DND-41 (cell line): ENCODE data around the gene ARHGAP1.
"Not testable (repeated sequence)": the region's sequence is repeated elsewhere in the genome, so short reads cannot be mapped to it uniquely, and the experiment has no call there.

Experiments
- ATAC-seq: fragments of 200-7000 bp; cut with Tn5 transposase; 3 replicates; pipeline ENCODE4 v1.9.1; 2021; ENCODE audit warnings: low read depth; ENCODE audit not compliant: insufficient read depth
- DNase-seq: peaks from one replicate; pipeline ENCODE4 v3.0.0-alpha.2; 2020
- H2AFZ ChIP-seq: 2 replicates; pipeline ENCODE4 v1.6.0; 2012; ENCODE audit warnings: low read depth, low read length
- H3K27ac ChIP-seq: 2 replicates; pipeline ENCODE4 v1.5.1; 2012; ENCODE audit warnings: low read length, inconsistent platforms
- H3K27me3 ChIP-seq: fragments of 200-600 bp; sonication (generic); 2 replicates; pipeline ENCODE4 v1.6.0; 2012; ENCODE audit warnings: low read length, mild to moderate bottlenecking, inconsistent platforms; ENCODE audit not compliant: insufficient read depth, poor library complexity
- H3K36me3 ChIP-seq: 2 replicates; pipeline ENCODE4 v1.5.1; 2012; ENCODE audit warnings: low read length, inconsistent platforms; ENCODE audit not compliant: insufficient read depth
- H3K4me1 ChIP-seq: 2 replicates; pipeline ENCODE4 v1.5.1; 2012; ENCODE audit warnings: mild to moderate bottlenecking, low read length; ENCODE audit not compliant: insufficient read depth
- H3K4me2 ChIP-seq: 2 replicates; pipeline ENCODE4 v1.6.0; 2012; ENCODE audit warnings: mild to moderate bottlenecking, moderate library complexity, low read length, inconsistent platforms; ENCODE audit not compliant: insufficient read depth
- H3K4me3 ChIP-seq, 2 experiments: fragments of 200-600 bp in 1 of 2; shearing (Covaris generic) in 1 of 2; 2 replicates each; pipeline ENCODE4 v1.5.1; 2012 to 2016; ENCODE audit warnings: inconsistent platforms in 2 of 2, low read length in 2 of 2, mild to moderate bottlenecking in 2 of 2, low read depth in 1 of 2, moderate library complexity in 1 of 2
- H3K79me2 ChIP-seq: 2 replicates; pipeline ENCODE4 v1.6.0; 2012; ENCODE audit warnings: low read length, inconsistent platforms; ENCODE audit not compliant: insufficient read depth
- H3K9ac ChIP-seq: 2 replicates; pipeline ENCODE4 v1.6.0; 2012; ENCODE audit warnings: low read depth, mild to moderate bottlenecking, inconsistent platforms, low read length, moderate library complexity
- H3K9me3 ChIP-seq: 2 replicates; pipeline ENCODE4 v1.5.1; 2012; ENCODE audit warnings: low read length, moderate library complexity, mild to moderate bottlenecking, inconsistent platforms; ENCODE audit not compliant: insufficient read depth, severe bottlenecking
- H4K20me1 ChIP-seq: 2 replicates; pipeline ENCODE4 v1.6.0; 2012; ENCODE audit warnings: low read length; ENCODE audit not compliant: insufficient read depth
- EZH2 ChIP-seq: IDR thresholded peaks from 3 replicates; pipeline ENCODE4 v1.6.1; 2012; ENCODE audit warnings: borderline replicate concordance, low read depth, mild to moderate bottlenecking, moderate library complexity, low read length, inconsistent platforms; ENCODE audit not compliant: severe bottlenecking
- TF ChIP-seq, protein P1 (sequence below): IDR thresholded peaks from 2 replicates; pipeline ENCODE4 v1.5.1; 2012; ENCODE audit warnings: borderline replicate concordance, low read length, moderate library complexity, mild to moderate bottlenecking; ENCODE audit not compliant: poor library complexity, severe bottlenecking; ENCODE audit errors: extremely low read depth

The ARHGAP1 gene

DNA sequence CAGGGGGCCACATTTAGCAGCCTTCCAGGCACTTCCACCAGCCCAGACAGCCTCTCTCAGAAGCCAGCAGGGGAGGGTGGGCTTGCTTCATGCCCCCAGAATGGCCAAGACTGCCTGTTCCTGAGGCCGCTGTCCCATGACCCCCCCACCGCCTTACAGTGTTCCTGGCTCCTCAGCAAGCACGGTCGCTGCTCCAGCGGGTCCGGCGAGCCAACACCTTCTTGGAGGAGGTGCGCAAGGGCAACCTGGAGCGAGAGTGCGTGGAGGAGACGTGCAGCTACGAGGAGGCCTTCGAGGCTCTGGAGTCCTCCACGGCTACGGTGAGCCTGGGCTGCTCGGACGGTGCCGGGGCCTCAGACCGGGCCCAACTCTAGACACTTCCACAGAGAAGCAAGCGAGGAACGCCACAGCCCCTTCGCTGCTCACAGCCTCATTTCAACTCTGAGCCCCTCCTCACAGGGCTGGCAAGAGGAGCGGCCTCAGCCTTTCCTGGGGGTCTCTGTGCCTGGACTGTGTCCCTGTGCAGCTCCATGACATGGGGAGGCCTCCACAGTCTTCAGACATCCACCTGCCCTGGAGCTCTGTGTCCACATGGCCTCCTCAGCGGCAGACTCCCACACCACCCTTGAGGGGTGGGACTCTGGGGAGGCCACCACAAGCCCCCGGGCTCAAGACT lies 19.3 kb upstream of the ARHGAP1 start:
- Histone ChIP-seq H3K4me2 (no peak overlapping the region), H3K9ac (no peak overlapping the region), H3K36me3 (no peaks in the 10 kb centered on the region), H3K27me3 (no peaks in the 10 kb centered on the region), H3K4me3 (no peak overlapping the region), H3K27ac (no peak overlapping the region), H4K20me1 (no peaks in the 10 kb centered on the region), H3K4me1 (0 out of 2 replicates have a peak, but pooled peaks cover 5% of the 10 kb centered on the region), H3K79me2 (no peaks in the 10 kb centered on the region), H3K9me3 (no peaks in the 10 kb centered on the region), H2AFZ (no peak overlapping the region; the same call in 1 of the 2 replicates)
- DNase-seq: no peak
- peak; percentile 19; the same call in 1 of the 3 replicates for ATAC-seq
- TF ChIP-seq, protein P1, sequence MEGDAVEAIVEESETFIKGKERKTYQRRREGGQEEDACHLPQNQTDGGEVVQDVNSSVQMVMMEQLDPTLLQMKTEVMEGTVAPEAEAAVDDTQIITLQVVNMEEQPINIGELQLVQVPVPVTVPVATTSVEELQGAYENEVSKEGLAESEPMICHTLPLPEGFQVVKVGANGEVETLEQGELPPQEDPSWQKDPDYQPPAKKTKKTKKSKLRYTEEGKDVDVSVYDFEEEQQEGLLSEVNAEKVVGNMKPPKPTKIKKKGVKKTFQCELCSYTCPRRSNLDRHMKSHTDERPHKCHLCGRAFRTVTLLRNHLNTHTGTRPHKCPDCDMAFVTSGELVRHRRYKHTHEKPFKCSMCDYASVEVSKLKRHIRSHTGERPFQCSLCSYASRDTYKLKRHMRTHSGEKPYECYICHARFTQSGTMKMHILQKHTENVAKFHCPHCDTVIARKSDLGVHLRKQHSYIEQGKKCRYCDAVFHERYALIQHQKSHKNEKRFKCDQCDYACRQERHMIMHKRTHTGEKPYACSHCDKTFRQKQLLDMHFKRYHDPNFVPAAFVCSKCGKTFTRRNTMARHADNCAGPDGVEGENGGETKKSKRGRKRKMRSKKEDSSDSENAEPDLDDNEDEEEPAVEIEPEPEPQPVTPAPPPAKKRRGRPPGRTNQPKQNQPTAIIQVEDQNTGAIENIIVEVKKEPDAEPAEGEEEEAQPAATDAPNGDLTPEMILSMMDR: no peak
- TF ChIP-seq EZH2: no peak

GRCh38 chr11:46719048-46719542 lies 18.7 kb upstream of the ARHGAP1 start, which contains the start of gene F2:
TSS of gene F2 (plus strand) at chr11:46719213. CDS start at chr11:46719236, 23 bp downstream.
- Histone ChIP-seq H3K27ac (no peak within 1 kb of the TSS), H2AFZ (peak within 1 kb of the TSS; percentile 12; the same call in 1 of the 2 replicates), H3K9ac (no peak within 1 kb of the TSS), H3K4me1 (0 out of 2 replicates have a peak, but pooled peaks cover 5% of the 10 kb centered on the region), H3K4me3 (no peak within 1 kb of the TSS), H3K27me3 (no peaks in the 10 kb centered on the region), H3K36me3 (no peaks in the 10 kb centered on the region), H3K79me2 (no peaks in the 10 kb centered on the region), H3K9me3 (no peaks in the 10 kb centered on the region), H4K20me1 (no peaks in the 10 kb centered on the region), H3K4me2 (no peak within 1 kb of the TSS)
- ATAC-seq (no peak), DNase-seq (no peak)
- TF ChIP-seq, protein P1: no peak
- no peak for TF ChIP-seq EZH2

GRCh38 chr11:46718155-46719019 lies 18.0 kb upstream of the ARHGAP1 start:
- DNase-seq (no peak), ATAC-seq (peak; percentile 61; the same call in 2 of the 3 replicates)
- no peak overlapping the region for H3K4me2 ChIP-seq
- no peaks in the 10 kb centered on the region for H3K27me3 ChIP-seq
- H3K79me2 ChIP-seq: no peaks in the 10 kb centered on the region
- H3K36me3 ChIP-seq: no peaks in the 10 kb centered on the region
- 0 out of 2 replicates have a peak, but pooled peaks cover 5% of the 10 kb centered on the region for H3K4me1 ChIP-seq
- no peak overlapping the region for H3K4me3 ChIP-seq
- peak overlapping the region; percentile 12; the same call in 1 of the 2 replicates for H2AFZ ChIP-seq
- no peaks in the 10 kb centered on the region for H4K20me1 ChIP-seq
- no peak overlapping the region for H3K27ac ChIP-seq
- H3K9ac ChIP-seq: no peak overlapping the region
- no peaks in the 10 kb centered on the region for H3K9me3 ChIP-seq
- TF ChIP-seq EZH2: no peak
- TF ChIP-seq, protein P1: no peak

DNA sequence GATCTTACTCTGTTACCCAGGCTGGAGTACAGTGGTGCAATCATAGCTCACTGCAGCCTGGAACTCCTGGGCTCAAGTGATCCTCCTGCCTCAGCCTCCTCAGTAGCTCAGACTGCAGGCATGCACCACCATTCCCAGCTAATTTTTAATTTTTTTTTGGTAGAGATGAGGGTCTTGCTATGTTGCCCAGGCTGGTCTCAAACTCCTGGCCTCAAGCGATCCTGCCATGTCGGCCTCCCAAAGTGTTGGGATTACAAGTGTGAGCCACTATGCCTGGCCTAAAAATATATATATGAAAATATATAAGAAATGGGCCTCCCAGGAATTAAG lies 17.4 kb upstream of the ARHGAP1 start:
- not testable (repeated sequence) for H3K27ac ChIP-seq, H3K4me2 ChIP-seq, ATAC-seq

More for the DNA sequence above, 17.4 kb upstream of the ARHGAP1 start:
- not testable (repeated sequence) for H3K79me2 ChIP-seq, H3K9me3 ChIP-seq, H3K27me3 ChIP-seq, DNase-seq, H3K36me3 ChIP-seq, H4K20me1 ChIP-seq, H3K4me1 ChIP-seq, H3K4me3 ChIP-seq, H3K9ac ChIP-seq
- peak overlapping the region; percentile 12; the same call in 1 of the 2 replicates for H2AFZ ChIP-seq
